Calu3 (cell line): ENCODE data around the gene FYB1. TPM values are rescaled to one million over a fixed set of nuclear protein-coding genes. Genes with fewer than 3 reads are reported as not detected.

Experiments used
- BruUV-seq: library from RNA; stranded (reverse); fragments of 400-500 nt; replicated peaks from 2 replicates; lab custom pipeline; 2021; lab: Mats Ljungman, UMichigan
- CTCF ChIA-PET: fragments of 300-600 bp; sonication (Branson Sonifier 250); formaldehyde crosslinking; loops from one replicate; lab custom pipeline; 2022; ENCODE audit warnings: antibody characterized with exemption; lab: Charles Lee
- DNase-seq: peaks from one replicate; pipeline ENCODE4 v3.0.0; 2022
- H3K27ac Mint-ChIP-seq: one replicate; pipeline ENCODE4 v1.8.0; 2022; ENCODE audit warnings: mixed read lengths; ENCODE audit not compliant: unreplicated experiment
- H3K27me3 Mint-ChIP-seq: one replicate; pipeline ENCODE4 v1.8.0; 2022; ENCODE audit warnings: mixed read lengths; ENCODE audit not compliant: unreplicated experiment
- H3K36me3 Mint-ChIP-seq: one replicate; pipeline ENCODE4 v1.8.0; 2022; ENCODE audit warnings: mild to moderate bottlenecking, moderate library complexity, mixed read lengths; ENCODE audit not compliant: insufficient read depth, unreplicated experiment
- H3K4me1 Mint-ChIP-seq: one replicate; pipeline ENCODE4 v1.8.0; 2022; ENCODE audit warnings: mild to moderate bottlenecking, low read depth, mixed read lengths; ENCODE audit not compliant: unreplicated experiment
- H3K4me3 Mint-ChIP-seq: one replicate; pipeline ENCODE4 v1.8.0; 2022; ENCODE audit warnings: mild to moderate bottlenecking, low read depth, moderate library complexity, mixed read lengths; ENCODE audit not compliant: unreplicated experiment
- H3K9me3 Mint-ChIP-seq: one replicate; pipeline ENCODE4 v1.8.0; 2022; ENCODE audit warnings: low read depth, mixed read lengths; ENCODE audit not compliant: unreplicated experiment
- intact Hi-C: fragments of 100-400 bp; cut with micrococcal nuclease; formaldehyde crosslinking; loops from one replicate; pipeline ENCODE4 v1.10.0; 2022; ENCODE audit not compliant: unreplicated experiment
- total RNA-seq: library from RNA; stranded (reverse); gene quantifications from 2 replicates; pipeline ENCODE4 v1.2.3, GENCODE V29; 2022
- TF ChIP-seq, protein P1 (sequence below): fragments of 200-600 bp; IDR thresholded peaks from one replicate; pipeline ENCODE4 v1.8.0; 2022; ENCODE audit warnings: antibody characterized with exemption; ENCODE audit not compliant: unreplicated experiment

The FYB1 gene
- total RNA-seq, 1 experiment from 2014 or later: 42.8 TPM

DNA sequence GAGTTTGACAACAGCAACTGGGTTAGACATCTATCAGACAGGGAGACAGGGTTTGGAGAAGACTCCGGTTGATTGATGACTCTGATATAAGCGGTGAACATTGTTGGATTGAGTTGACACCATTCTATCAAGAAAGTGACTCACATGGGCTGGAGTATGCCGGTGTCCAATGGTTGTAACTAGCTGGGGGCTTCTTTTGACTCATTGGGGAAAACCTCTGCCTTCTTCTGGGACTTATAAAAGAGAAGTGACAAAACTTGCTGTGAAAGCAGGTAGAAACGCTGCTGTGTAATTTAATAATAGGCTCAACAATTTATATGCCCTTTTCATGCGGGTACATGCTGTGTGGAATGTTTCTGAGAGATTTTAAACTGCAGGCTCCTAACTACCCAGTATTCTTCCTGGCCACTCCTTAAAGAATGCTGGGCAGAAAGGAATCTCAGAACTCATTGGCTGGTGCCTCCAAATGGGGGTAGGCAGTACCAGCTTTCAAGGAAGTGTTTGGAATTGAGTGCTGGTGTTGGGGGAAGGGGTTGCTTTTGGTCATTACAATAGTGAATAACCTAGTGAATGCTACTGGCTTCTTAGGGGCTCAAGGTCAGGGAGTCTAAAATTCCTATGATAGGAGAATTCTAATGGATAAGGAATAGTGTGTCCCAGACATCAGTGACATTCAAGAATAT is 43.9 kb downstream of the FYB1 start:
- peak overlapping the region; percentile 0 for H3K4me3 Mint-ChIP-seq
- H3K27ac Mint-ChIP-seq: peak overlapping the region; percentile 17
- intact Hi-C loops: no loop called here
- TF ChIP-seq, protein P1, sequence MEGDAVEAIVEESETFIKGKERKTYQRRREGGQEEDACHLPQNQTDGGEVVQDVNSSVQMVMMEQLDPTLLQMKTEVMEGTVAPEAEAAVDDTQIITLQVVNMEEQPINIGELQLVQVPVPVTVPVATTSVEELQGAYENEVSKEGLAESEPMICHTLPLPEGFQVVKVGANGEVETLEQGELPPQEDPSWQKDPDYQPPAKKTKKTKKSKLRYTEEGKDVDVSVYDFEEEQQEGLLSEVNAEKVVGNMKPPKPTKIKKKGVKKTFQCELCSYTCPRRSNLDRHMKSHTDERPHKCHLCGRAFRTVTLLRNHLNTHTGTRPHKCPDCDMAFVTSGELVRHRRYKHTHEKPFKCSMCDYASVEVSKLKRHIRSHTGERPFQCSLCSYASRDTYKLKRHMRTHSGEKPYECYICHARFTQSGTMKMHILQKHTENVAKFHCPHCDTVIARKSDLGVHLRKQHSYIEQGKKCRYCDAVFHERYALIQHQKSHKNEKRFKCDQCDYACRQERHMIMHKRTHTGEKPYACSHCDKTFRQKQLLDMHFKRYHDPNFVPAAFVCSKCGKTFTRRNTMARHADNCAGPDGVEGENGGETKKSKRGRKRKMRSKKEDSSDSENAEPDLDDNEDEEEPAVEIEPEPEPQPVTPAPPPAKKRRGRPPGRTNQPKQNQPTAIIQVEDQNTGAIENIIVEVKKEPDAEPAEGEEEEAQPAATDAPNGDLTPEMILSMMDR: no peak
- no peak for DNase-seq
- H3K4me1 Mint-ChIP-seq: peaks cover 53% of the 10 kb centered on the region
- H3K36me3 Mint-ChIP-seq: peaks cover 4% of the 10 kb centered on the region
- CTCF ChIA-PET: interaction anchor here (0.7 kb wide), 1 partner anchor 12 kb away, joined by 4 read pairs; no protein-coding TSS in a partner anchor
- no TSS peak for BruUV-seq
- peaks cover 3% of the 10 kb centered on the region for H3K9me3 Mint-ChIP-seq
- H3K27me3 Mint-ChIP-seq: no peaks in the 10 kb centered on the region

DNA sequence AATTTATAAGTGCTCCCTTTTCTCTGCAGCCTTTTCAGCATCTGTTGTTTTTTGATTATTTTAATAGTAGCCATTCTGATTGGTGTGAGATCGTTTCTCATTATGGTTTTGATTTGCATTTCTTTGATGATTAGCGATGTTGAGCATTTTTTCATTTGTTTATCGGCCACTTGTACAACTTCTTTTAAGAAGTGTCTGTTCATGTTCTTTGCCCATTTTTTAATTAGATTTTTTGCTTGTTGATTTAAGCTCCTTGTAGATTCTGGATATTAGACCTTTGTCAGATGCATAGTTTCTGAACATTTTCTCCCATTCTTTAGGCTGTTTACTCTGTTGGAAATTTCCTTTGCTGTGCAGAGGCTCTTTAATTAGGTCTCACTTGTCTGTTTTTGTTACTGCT is 46.3 kb downstream of the FYB1 start:
- BruUV-seq: no TSS peak
- Mint-ChIP-seq H3K27me3 (no peaks in the 10 kb centered on the region), H3K36me3 (peaks cover 4% of the 10 kb centered on the region), H3K9me3 (peaks cover 3% of the 10 kb centered on the region), H3K4me3 (no peak overlapping the region), H3K4me1 (peaks cover 44% of the 10 kb centered on the region), H3K27ac (no peak overlapping the region)
- DNase-seq: no peak
- TF ChIP-seq, protein P1: no peak
- CTCF ChIA-PET: no interaction called here
- intact Hi-C loops: no loop called here

DNA sequence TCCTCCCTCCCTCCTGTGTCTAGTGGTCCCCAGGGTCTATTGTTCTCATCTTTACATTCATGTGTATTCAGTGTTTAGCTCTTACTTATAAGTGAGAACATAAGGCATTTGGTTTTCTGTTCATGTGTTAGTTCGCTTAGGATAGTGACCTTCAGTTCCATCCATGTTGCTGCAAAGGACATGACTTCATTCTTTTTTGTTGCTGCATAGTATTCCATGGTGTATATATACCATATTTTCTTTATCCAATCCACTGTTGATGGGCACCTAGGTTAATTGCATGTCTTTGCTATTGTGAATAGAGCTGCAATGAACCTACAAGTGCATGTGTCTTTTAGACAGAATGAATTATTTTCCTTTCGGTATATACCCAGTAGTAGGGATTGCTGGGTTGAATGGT is 46.8 kb downstream of the FYB1 start:
- TF ChIP-seq, protein P1: no peak
- DNase-seq: no peak
- H3K4me3 Mint-ChIP-seq: no peak overlapping the region
- H3K36me3 Mint-ChIP-seq: peaks cover 4% of the 10 kb centered on the region
- H3K9me3 Mint-ChIP-seq: peaks cover 3% of the 10 kb centered on the region
- no TSS peak for BruUV-seq
- H3K27ac Mint-ChIP-seq: no peak overlapping the region
- intact Hi-C loops: no loop called here
- H3K27me3 Mint-ChIP-seq: no peaks in the 10 kb centered on the region
- peaks cover 42% of the 10 kb centered on the region for H3K4me1 Mint-ChIP-seq
- CTCF ChIA-PET: no interaction called here

DNA sequence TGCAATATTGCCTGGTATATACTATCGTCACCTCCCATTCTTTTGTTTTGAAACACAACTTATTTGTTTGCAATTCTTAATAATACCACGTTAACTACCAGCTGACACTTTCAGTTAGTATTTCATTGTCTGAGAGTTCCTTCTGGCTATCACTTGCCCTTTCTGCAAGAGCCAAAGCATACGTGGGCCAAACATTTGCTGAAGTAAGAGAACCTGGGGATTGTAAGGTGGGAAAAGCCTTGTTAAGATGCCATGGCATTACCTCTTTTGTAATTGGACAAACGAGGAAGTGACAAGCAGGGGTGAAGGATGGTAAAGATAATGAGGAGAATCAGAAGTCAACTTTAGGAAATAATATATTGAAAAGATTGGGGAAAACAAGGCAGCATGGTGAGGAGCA is 47.7 kb downstream of the FYB1 start:
- TF ChIP-seq, protein P1: no peak
- intact Hi-C loops: no loop called here
- H3K27me3 Mint-ChIP-seq: no peaks in the 10 kb centered on the region
- H3K27ac Mint-ChIP-seq: no peak overlapping the region
- H3K9me3 Mint-ChIP-seq: peaks cover 3% of the 10 kb centered on the region
- no peak overlapping the region for H3K4me3 Mint-ChIP-seq
- no peak for DNase-seq
- H3K4me1 Mint-ChIP-seq: peaks cover 42% of the 10 kb centered on the region
- CTCF ChIA-PET: no interaction called here
- no TSS peak for BruUV-seq
- H3K36me3 Mint-ChIP-seq: peaks cover 4% of the 10 kb centered on the region
